ENCODE data around the gene DRD4.
"Not testable (repeated sequence)": the region's sequence is repeated elsewhere in the genome, so short reads cannot be mapped to it uniquely, and the experiment has no call there.

The DRD4 gene

DNA sequence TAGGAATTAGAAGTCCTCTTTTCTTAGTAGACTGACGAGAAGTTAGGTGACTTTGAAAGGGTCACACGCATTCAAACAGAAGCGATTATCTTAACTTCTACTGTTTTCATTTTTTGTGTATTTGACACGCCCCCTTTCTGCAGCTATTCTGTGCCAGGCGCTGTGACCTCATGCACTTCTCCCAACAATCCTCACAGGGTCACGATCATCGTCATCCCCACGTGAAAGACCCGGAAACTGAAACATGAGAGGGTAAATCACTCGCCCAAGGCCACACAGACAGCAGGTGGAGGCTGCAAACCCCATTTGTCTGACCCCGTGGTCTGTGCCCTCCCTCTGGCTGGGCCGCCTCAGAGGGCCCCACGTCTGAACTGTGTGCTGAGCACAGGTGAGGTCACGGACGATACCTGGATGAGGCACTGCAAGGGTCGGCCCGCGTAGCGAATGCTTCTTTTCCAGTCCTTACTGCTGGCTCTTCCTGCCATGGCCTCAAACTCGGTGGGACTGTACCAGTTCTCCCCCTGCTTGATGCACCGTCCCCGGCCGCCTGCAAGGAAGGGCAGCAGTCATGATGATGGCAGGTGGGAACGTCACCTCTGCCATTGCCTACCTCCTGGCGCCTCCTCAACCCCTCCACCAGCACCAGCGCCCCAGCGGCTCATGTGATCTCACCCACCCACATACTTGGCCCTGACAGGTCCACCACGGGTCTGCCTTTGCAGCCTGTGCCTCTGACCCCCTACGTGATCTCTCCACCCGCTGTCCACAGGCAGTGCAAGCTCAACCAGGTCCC, 49.6 kb downstream of the DRD4 start:
- Mint-ChIP-seq H3K27ac (no peak overlapping the region), H3K4me1 (ENCODE audit: low read depth) (peaks cover 16% of the 10 kb centered on the region), H3K9me3 (no peaks in the 10 kb centered on the region), H3K27me3 (ENCODE audit: low read depth) (no peaks in the 10 kb centered on the region), H3K36me3 (ENCODE audit: low read depth) (peaks cover 36% of the 10 kb centered on the region), H3K4me3 (no peak overlapping the region)

DNA sequence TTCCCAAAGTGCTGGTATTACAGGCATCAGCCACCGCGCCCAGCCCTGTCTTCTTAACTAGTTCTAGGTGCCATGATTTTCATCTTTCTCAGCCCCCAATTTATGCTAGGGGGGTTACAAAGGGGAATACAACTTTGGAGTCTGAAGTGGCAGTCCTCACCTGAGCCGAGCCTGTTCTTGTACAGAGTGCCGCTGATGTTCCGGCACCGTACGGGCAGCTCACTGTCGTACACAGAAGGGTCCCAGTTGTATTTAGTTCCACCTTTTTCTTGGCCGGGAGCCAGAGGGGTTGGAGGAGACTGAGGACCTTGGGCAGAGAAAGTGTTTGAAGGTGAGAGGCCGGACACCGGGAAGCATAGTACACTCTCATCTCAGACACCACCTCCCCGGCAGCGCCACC, 50.7 kb downstream of the DRD4 start:
- H3K27ac Mint-ChIP-seq = no peak overlapping the region
- H3K4me1 Mint-ChIP-seq (ENCODE audit: low read depth) = peaks cover 25% of the 10 kb centered on the region
- H3K36me3 Mint-ChIP-seq (ENCODE audit: low read depth) = peaks cover 27% of the 10 kb centered on the region
- H3K4me3 Mint-ChIP-seq = no peak overlapping the region
- H3K9me3 Mint-ChIP-seq = no peaks in the 10 kb centered on the region
- H3K27me3 Mint-ChIP-seq (ENCODE audit: low read depth) = no peaks in the 10 kb centered on the region

DNA sequence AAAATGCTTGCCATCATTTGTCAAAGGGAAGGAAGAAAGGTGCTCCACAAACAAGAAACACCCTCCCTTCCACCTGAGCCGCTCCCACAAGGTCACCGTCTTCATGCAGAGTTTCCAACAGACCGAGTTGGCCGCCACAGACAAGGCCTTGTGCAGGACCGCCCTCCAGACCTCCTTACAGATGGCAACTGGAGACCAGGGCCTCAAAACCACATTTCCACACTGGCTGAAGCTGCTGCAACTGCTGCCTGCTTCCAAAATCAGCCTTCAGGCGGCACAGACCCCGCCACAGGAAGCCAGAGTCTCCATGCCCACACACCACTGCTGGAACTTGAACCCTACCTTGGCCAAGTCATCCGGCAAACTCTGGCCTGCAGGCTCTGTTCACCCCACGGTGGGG, 51.6 kb downstream of the DRD4 start:
- H3K36me3 Mint-ChIP-seq (ENCODE audit: low read depth) = peaks cover 19% of the 10 kb centered on the region
- no peaks in the 10 kb centered on the region for H3K27me3 Mint-ChIP-seq (ENCODE audit: low read depth)

DNA sequence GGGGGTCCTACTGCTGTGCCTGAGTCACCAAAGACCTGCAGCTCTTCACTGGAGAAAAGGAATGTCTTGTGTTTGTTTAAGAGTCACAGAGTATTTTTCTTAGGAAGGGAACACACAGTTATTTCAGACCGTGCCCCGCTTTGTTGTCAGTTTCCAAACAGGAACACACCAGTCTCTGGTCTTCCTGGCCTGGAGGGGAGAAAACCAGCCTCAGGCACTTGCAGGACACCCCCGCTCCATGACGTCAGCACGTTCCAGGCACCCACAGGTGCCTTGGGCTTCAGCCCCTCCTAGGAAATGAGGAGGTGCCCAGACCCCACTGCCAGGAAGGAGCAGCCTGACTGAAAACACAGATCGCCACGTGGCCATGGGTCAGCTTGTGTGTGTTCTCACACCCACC, 52.6 kb downstream of the DRD4 start:
- Mint-ChIP-seq H3K27me3 (ENCODE audit: low read depth) (no peaks in the 10 kb centered on the region), H3K4me3 (no peak overlapping the region), H3K9me3 (no peaks in the 10 kb centered on the region), H3K4me1 (ENCODE audit: low read depth) (peaks cover 32% of the 10 kb centered on the region), H3K27ac (no peak overlapping the region), H3K36me3 (ENCODE audit: low read depth) (peaks cover 10% of the 10 kb centered on the region)

More for the DNA sequence above, 51.6 kb downstream of the DRD4 start:
- no peak overlapping the region for H3K27ac Mint-ChIP-seq
- H3K4me1 Mint-ChIP-seq (ENCODE audit: low read depth) = peaks cover 32% of the 10 kb centered on the region
- no peaks in the 10 kb centered on the region for H3K9me3 Mint-ChIP-seq
- no peak overlapping the region for H3K4me3 Mint-ChIP-seq

DNA sequence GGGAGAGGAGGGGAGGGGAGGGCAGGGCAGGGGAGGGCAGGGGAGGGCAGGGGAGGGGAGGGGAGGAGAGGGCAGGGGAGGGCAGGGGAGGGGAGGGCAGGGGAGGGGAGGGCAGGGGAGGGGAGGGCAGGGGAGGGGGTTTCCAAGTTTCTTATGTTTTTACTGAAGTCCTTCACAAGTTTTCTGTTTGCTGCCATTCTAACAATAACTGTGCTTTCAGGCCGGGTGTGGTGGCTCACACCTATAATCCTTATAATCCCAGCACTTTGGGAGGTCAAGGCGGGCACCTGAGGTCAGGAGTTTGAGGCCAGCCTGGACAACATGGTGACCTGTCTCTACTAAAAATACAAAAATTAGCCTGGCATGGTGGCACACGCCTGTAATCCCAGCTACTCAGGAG, 53.2 kb downstream of the DRD4 start:
- not testable (repeated sequence) for H3K36me3 Mint-ChIP-seq (ENCODE audit: low read depth); H3K9me3 Mint-ChIP-seq; H3K27me3 Mint-ChIP-seq (ENCODE audit: low read depth); H3K4me3 Mint-ChIP-seq
- H3K27ac Mint-ChIP-seq = peak overlapping the region; percentile 12
- peaks cover 32% of the 10 kb centered on the region for H3K4me1 Mint-ChIP-seq (ENCODE audit: low read depth)

All from T-helper 1 cell treated with Interleukin-12 subunit alpha and Interleukin-12 subunit beta and Interleukin-4 antibody, amounts not matched to agents 30 μg/mL and 1 μg/mL, for 36 hours (primary cell).